Stimulated activated naive CD8-positive, alpha-beta T cell treated with anti-CD3 and anti-CD28 coated beads, Interleukin-15, Interleukin-2, amounts not matched to agents 100 U/mL and 50 U/mL, for 24 hours (primary cell): ENCODE results near the gene PHC2.

Experiments used
- ATAC-seq: fragments of 150-1000 bp; cut with Tn5 transposase; one replicate; pipeline ENCODE4 v1.10.0; 2021
- DNase-seq: peaks from one replicate; pipeline ENCODE4 v3.0.0; 2021

PHC2 gene

GRCh38 chr1:33425900-33426299, 5.0 kb downstream of the PHC2 start:
- no peak for ATAC-seq
- no peak for DNase-seq

GRCh38 chr1:33424610-33425009, 6.3 kb downstream of the PHC2 start:
- ATAC-seq, result no peak

GRCh38 chr1:33424205-33424604, 6.7 kb downstream of the PHC2 start:
- ATAC-seq (no peak), DNase-seq (no peak)

More at GRCh38 chr1:33424610-33425009, 6.3 kb downstream of the PHC2 start:
- DNase-seq, result no peak

GRCh38 chr1:33420870-33421775, 9.8 kb downstream of the PHC2 start:
- DNase-seq (no peak), ATAC-seq (no peak)

- DNase-seq (no peak), ATAC-seq (no peak)
These were observed 12.1 kb downstream of the PHC2 start for GRCh38 chr1:33418811-33419210.

- no peak for DNase-seq
- no peak for ATAC-seq
These were observed 16.0 kb downstream of the PHC2 start for GRCh38 chr1:33414879-33415278.

GRCh38 chr1:33410091-33410701, 20.7 kb downstream of the PHC2 start:
- ATAC-seq, result no peak
- DNase-seq, result no peak

GRCh38 chr1:33408093-33408436, 22.8 kb downstream of the PHC2 start:
- no peak for ATAC-seq

GRCh38 chr1:33407352-33408092, 23.4 kb downstream of the PHC2 start:
- no peak for ATAC-seq

More at GRCh38 chr1:33408093-33408436, 22.8 kb downstream of the PHC2 start:
- no peak for DNase-seq

GRCh38 chr1:33402206-33402605, 28.7 kb downstream of the PHC2 start:
- ATAC-seq, result no peak
- no peak for DNase-seq

More at GRCh38 chr1:33407352-33408092, 23.4 kb downstream of the PHC2 start:
- no peak for DNase-seq

GRCh38 chr1:33401471-33401870, 29.4 kb downstream of the PHC2 start:
- ATAC-seq, result no peak
- DNase-seq, result no peak

- DNase-seq, result no peak
- ATAC-seq, result no peak
These were observed 30.6 kb downstream of the PHC2 start for GRCh38 chr1:33400153-33400911.

- ATAC-seq (no peak), DNase-seq (no peak)
These were observed 31.5 kb downstream of the PHC2 start for GRCh38 chr1:33399375-33399774.

- no peak for DNase-seq
These were observed 32.9 kb downstream of the PHC2 start for GRCh38 chr1:33397994-33398393.

GRCh38 chr1:33397125-33397506, 33.8 kb downstream of the PHC2 start:
- DNase-seq, result no peak
- ATAC-seq, result no peak

More at GRCh38 chr1:33397994-33398393, 32.9 kb downstream of the PHC2 start:
- no peak for ATAC-seq

GRCh38 chr1:33396188-33397124, 34.4 kb downstream of the PHC2 start:
- DNase-seq (no peak), ATAC-seq (no peak)

GRCh38 chr1:33394770-33395169, 36.1 kb downstream of the PHC2 start:
- DNase-seq (no peak), ATAC-seq (no peak)

- DNase-seq, result no peak
- ATAC-seq, result no peak
These were observed 36.9 kb downstream of the PHC2 start for GRCh38 chr1:33393991-33394390.

- ATAC-seq, result no peak
- no peak for DNase-seq
These were observed 37.4 kb downstream of the PHC2 start for GRCh38 chr1:33393524-33393923.

- DNase-seq (no peak), ATAC-seq (no peak)
These were observed 38.3 kb downstream of the PHC2 start for GRCh38 chr1:33392639-33393038.

- ATAC-seq, result no peak
- DNase-seq, result no peak
These were observed 38.7 kb downstream of the PHC2 start for GRCh38 chr1:33392206-33392605.
